ENCODE measurements around the gene SMCHD1. TPM values are rescaled to one million over a fixed set of nuclear protein-coding genes. Genes with fewer than 3 reads are reported as not detected.

SMCHD1 gene
- polyA plus RNA-seq = 10 to 100 TPM; 11.2 to 37.7 (median 14.3) TPM
- long read RNA-seq, donor 1 = 0 reads
- long read RNA-seq, donor 2, partial matches to known transcripts = 6 of 6 reads
- long read RNA-seq, donor 2, other reads (novel, unspliced or antisense) = 0 of 6 reads
- long read RNA-seq, donor 3, partial matches to known transcripts = 26 of 29 reads
- long read RNA-seq, donor 3, other reads (novel, unspliced or antisense) = 0 of 29 reads
- long read RNA-seq, donor 4 = 0 reads
- long read RNA-seq, donor 5 = 0 reads
- long read RNA-seq, donor 6 = 0 reads
- long read RNA-seq, donor 7, partial matches to known transcripts = 21 of 22 reads
- long read RNA-seq, donor 7, other reads (novel, unspliced or antisense) = 0 of 22 reads
- long read RNA-seq, donor 8 = 0 reads
- long read RNA-seq, donor 9 = 0 reads
- long read RNA-seq, donor 10, partial matches to known transcripts = 18 of 18 reads
- long read RNA-seq, donor 10, other reads (novel, unspliced or antisense) = 0 of 18 reads

GRCh38 chr18:2655178-2655953 is at the start of gene SMCHD1:
Gene SMCHD1 (plus strand): TSS chr18:2655726. CDS start chr18:2656076, 350 bp downstream.
- WGBS, 3 donors = 0 to 1% (median 1%) methylated on average over 48 to 100 of the region's 100 CpGs
- DNase-seq = peak; percentile 83 to 93
- Histone ChIP-seq H3K27me3 (ENCODE audit: control insufficient read depth in 3 of 3, insufficient read depth in 3 of 3, low read length in 3 of 3) (no peaks in the 10 kb centered on the region), H3K9me3 (ENCODE audit: control insufficient read depth in 2 of 2, insufficient read depth in 1 of 2, low read depth in 1 of 2, low read length in 1 of 2) (no peaks in the 10 kb centered on the region), H3K27ac (ENCODE audit: low read depth in 1 of 3, low read length in 2 of 3) (peak within 1 kb of the TSS; percentile 91 to 100 (median 95)), H3K36me3 (ENCODE audit: control insufficient read depth in 3 of 3, insufficient read depth in 2 of 3, low read depth in 1 of 3, low read length in 3 of 3) (no peaks in the 10 kb centered on the region), H3K4me1 (ENCODE audit: control insufficient read depth in 3 of 3, insufficient read depth in 2 of 3, low read depth in 1 of 3, low read length in 2 of 3) (peaks cover 0 to 18% (median 4%) of the 10 kb centered on the region in 3 donors), H3K4me3 (ENCODE audit: low read depth in 1 of 3, low read length in 3 of 3) (peak within 1 kb of the TSS; percentile 83 to 100 (median 98))
- no peak for FAIRE-seq

DNA sequence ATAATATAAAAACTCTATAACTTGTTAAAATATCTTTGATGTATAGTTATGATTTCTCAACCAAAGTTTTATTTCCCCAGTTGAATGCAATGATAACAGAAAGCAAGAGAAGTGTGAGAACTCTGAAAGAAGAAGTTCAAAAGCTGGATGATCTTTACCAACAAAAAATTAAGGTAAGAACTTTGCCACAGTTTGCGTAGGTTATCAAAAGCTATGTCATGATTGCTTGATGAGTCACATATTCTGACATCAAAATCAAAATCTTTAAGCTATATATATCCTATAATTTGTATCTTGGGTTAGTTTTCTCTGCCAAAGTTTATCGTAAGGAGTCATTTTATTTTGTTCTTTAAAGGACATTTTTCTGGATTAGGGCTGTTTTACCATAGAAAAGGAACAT is 49.2 kb upstream of the SMCHD1 start:
- FAIRE-seq (no peak), DNase-seq (peak; percentile 9 to 32)
- H3K36me3 ChIP-seq (ENCODE audit: control insufficient read depth in 3 of 3, insufficient read depth in 2 of 3, low read depth in 1 of 3, low read length in 3 of 3) = no peaks in the 10 kb centered on the region
- H3K27ac ChIP-seq (ENCODE audit: low read depth in 1 of 3, low read length in 2 of 3) = peak overlapping the region in 1 of 3 donors; percentile 38
- peaks cover 0 to 6% (median 3%) of the 10 kb centered on the region in 3 donors for H3K4me1 ChIP-seq (ENCODE audit: control insufficient read depth in 3 of 3, insufficient read depth in 2 of 3, low read depth in 1 of 3, low read length in 2 of 3)
- no peak overlapping the region for H3K4me3 ChIP-seq (ENCODE audit: low read depth in 1 of 3, low read length in 3 of 3)
- 26 to 60% (median 42%) methylated on average over 2 of the region's 2 CpGs for WGBS, 3 donors
- no peaks in the 10 kb centered on the region for H3K27me3 ChIP-seq (ENCODE audit: control insufficient read depth in 3 of 3, insufficient read depth in 3 of 3, low read length in 3 of 3)
- no peaks in the 10 kb centered on the region for H3K9me3 ChIP-seq (ENCODE audit: control insufficient read depth in 2 of 2, insufficient read depth in 1 of 2, low read depth in 1 of 2, low read length in 1 of 2)

- DNase-seq (no peak), FAIRE-seq (no peak)
- H3K36me3 ChIP-seq (ENCODE audit: control insufficient read depth in 3 of 3, insufficient read depth in 2 of 3, low read depth in 1 of 3, low read length in 3 of 3) = no peaks in the 10 kb centered on the region
- peaks cover 0 to 6% (median 3%) of the 10 kb centered on the region in 3 donors for H3K4me1 ChIP-seq (ENCODE audit: control insufficient read depth in 3 of 3, insufficient read depth in 2 of 3, low read depth in 1 of 3, low read length in 2 of 3)
- no peak overlapping the region for H3K27ac ChIP-seq (ENCODE audit: low read depth in 1 of 3, low read length in 2 of 3)
- no peaks in the 10 kb centered on the region for H3K27me3 ChIP-seq (ENCODE audit: control insufficient read depth in 3 of 3, insufficient read depth in 3 of 3, low read length in 3 of 3)
- H3K9me3 ChIP-seq (ENCODE audit: control insufficient read depth in 2 of 2, insufficient read depth in 1 of 2, low read depth in 1 of 2, low read length in 1 of 2) = no peaks in the 10 kb centered on the region
- H3K4me3 ChIP-seq (ENCODE audit: low read depth in 1 of 3, low read length in 3 of 3) = no peak overlapping the region
- 91 to 94% (median 92%) methylated on average over 2 of the region's 2 CpGs for WGBS, 3 donors
Measured at GRCh38 chr18:2609604-2610003, 45.9 kb upstream of the SMCHD1 start.

DNA sequence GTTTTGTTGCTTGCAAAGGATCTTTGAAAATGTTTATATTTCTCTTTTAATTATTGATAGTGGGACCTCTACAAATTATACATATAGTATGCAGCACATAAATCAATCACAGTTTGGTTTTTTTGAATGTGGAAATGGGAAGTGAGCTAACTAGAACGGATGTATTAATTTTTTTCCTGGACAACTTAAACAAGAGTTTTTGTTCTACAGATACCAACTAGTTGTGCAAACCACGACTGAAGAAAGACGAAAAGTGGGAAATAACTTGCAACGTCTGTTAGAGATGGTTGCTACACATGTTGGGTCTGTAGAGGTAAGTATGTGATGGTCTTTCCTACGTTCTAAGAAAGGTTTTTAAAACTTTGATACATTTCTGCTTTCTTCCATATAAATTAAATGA is 45.0 kb upstream of the SMCHD1 start:
- peaks cover 0 to 4% (median 0%) of the 10 kb centered on the region in 3 donors for H3K36me3 ChIP-seq (ENCODE audit: control insufficient read depth in 3 of 3, insufficient read depth in 2 of 3, low read depth in 1 of 3, low read length in 3 of 3)
- H3K27ac ChIP-seq (ENCODE audit: low read depth in 1 of 3, low read length in 2 of 3) = no peak overlapping the region
- 86 to 93% (median 90%) methylated on average over 5 of the region's 5 CpGs for whole genome bisulfite sequencing, 3 donors
- peaks cover 0 to 1% of the 10 kb centered on the region in 2 donors for H3K9me3 ChIP-seq (ENCODE audit: control insufficient read depth in 2 of 2, insufficient read depth in 1 of 2, low read depth in 1 of 2, low read length in 1 of 2)
- FAIRE-seq (no peak), DNase-seq (no peak)
- no peaks in the 10 kb centered on the region for H3K27me3 ChIP-seq (ENCODE audit: control insufficient read depth in 3 of 3, insufficient read depth in 3 of 3, low read length in 3 of 3)
- H3K4me1 ChIP-seq (ENCODE audit: control insufficient read depth in 3 of 3, insufficient read depth in 2 of 3, low read depth in 1 of 3, low read length in 2 of 3) = peaks cover 0 to 3% (median 0%) of the 10 kb centered on the region in 3 donors
- no peak overlapping the region for H3K4me3 ChIP-seq (ENCODE audit: low read depth in 1 of 3, low read length in 3 of 3)

- DNase-seq (no peak), FAIRE-seq (no peak)
- WGBS, 3 donors = 82 to 87% (median 82%) methylated on average over 1 of the region's 1 CpG
- no peaks in the 10 kb centered on the region for H3K4me1 ChIP-seq (ENCODE audit: control insufficient read depth in 3 of 3, insufficient read depth in 2 of 3, low read depth in 1 of 3, low read length in 2 of 3)
- peaks cover 0 to 6% (median 0%) of the 10 kb centered on the region in 3 donors for H3K36me3 ChIP-seq (ENCODE audit: control insufficient read depth in 3 of 3, insufficient read depth in 2 of 3, low read depth in 1 of 3, low read length in 3 of 3)
- H3K9me3 ChIP-seq (ENCODE audit: control insufficient read depth in 2 of 2, insufficient read depth in 1 of 2, low read depth in 1 of 2, low read length in 1 of 2) = peaks cover 0 to 1% of the 10 kb centered on the region in 2 donors
- H3K27me3 ChIP-seq (ENCODE audit: control insufficient read depth in 3 of 3, insufficient read depth in 3 of 3, low read length in 3 of 3) = no peaks in the 10 kb centered on the region
- H3K4me3 ChIP-seq (ENCODE audit: low read depth in 1 of 3, low read length in 3 of 3) = no peak overlapping the region
- no peak overlapping the region for H3K27ac ChIP-seq (ENCODE audit: low read depth in 1 of 3, low read length in 2 of 3)
Measured at GRCh38 chr18:2612996-2613395, 42.5 kb upstream of the SMCHD1 start.

GRCh38 chr18:2617401-2617998 is 38.0 kb upstream of the SMCHD1 start:
- Histone ChIP-seq H3K9me3 (ENCODE audit: control insufficient read depth in 2 of 2, insufficient read depth in 1 of 2, low read depth in 1 of 2, low read length in 1 of 2) (peaks cover 0 to 1% of the 10 kb centered on the region in 2 donors), H3K4me1 (ENCODE audit: control insufficient read depth in 3 of 3, insufficient read depth in 2 of 3, low read depth in 1 of 3, low read length in 2 of 3) (no peaks in the 10 kb centered on the region), H3K27me3 (ENCODE audit: control insufficient read depth in 3 of 3, insufficient read depth in 3 of 3, low read length in 3 of 3) (no peaks in the 10 kb centered on the region), H3K4me3 (ENCODE audit: low read depth in 1 of 3, low read length in 3 of 3) (no peak overlapping the region), H3K36me3 (ENCODE audit: control insufficient read depth in 3 of 3, insufficient read depth in 2 of 3, low read depth in 1 of 3, low read length in 3 of 3) (peaks cover 0 to 6% (median 0%) of the 10 kb centered on the region in 3 donors), H3K27ac (ENCODE audit: low read depth in 1 of 3, low read length in 2 of 3) (no peak overlapping the region)
- 80 to 83% (median 81%) methylated on average over 4 of the region's 4 CpGs for WGBS, 3 donors
- DNase-seq (no peak), FAIRE-seq (no peak)

DNA sequence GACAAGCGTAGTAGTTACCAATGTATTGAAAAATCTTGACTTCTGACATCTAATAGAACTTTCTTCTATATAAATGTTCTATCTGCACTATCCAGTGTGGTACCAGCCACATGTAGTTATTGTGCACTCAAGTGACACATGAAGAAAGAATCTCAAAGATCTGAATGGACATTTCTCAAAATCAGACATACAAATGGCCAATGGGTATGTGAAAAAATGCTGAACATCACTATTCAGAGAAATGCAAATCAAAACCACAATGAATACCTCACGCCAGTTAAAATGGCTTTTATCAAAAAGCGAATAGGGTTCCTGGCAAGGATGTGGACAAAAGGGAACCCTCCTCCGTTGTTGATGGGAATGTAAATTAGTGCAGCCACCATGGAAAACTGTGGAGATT is 37.5 kb upstream of the SMCHD1 start:
- 93 to 98% (median 96%) methylated on average over 4 of the region's 4 CpGs for WGBS, 3 donors
- no peak overlapping the region for H3K27ac ChIP-seq (ENCODE audit: low read depth in 1 of 3, low read length in 2 of 3)
- no peaks in the 10 kb centered on the region for H3K27me3 ChIP-seq (ENCODE audit: control insufficient read depth in 3 of 3, insufficient read depth in 3 of 3, low read length in 3 of 3)
- no peaks in the 10 kb centered on the region for H3K4me1 ChIP-seq (ENCODE audit: control insufficient read depth in 3 of 3, insufficient read depth in 2 of 3, low read depth in 1 of 3, low read length in 2 of 3)
- H3K36me3 ChIP-seq (ENCODE audit: control insufficient read depth in 3 of 3, insufficient read depth in 2 of 3, low read depth in 1 of 3, low read length in 3 of 3) = peaks cover 0 to 6% (median 0%) of the 10 kb centered on the region in 3 donors
- no peak overlapping the region for H3K4me3 ChIP-seq (ENCODE audit: low read depth in 1 of 3, low read length in 3 of 3)
- DNase-seq (no peak), FAIRE-seq (no peak)
- H3K9me3 ChIP-seq (ENCODE audit: control insufficient read depth in 2 of 2, insufficient read depth in 1 of 2, low read depth in 1 of 2, low read length in 1 of 2) = peaks cover 0 to 1% of the 10 kb centered on the region in 2 donors

- peak overlapping the region in 1 of 3 donors; percentile 52 for H3K27ac ChIP-seq (ENCODE audit: low read depth in 1 of 3, low read length in 2 of 3)
- WGBS, 3 donors = 30 to 63% (median 39%) methylated on average over 5 of the region's 5 CpGs
Measured at GRCh38 chr18:2625217-2625616, 30.3 kb upstream of the SMCHD1 start.

More at GRCh38 chr18:2625217-2625616, 30.3 kb upstream of the SMCHD1 start:
- peak; percentile 34 to 72 for DNase-seq
- Histone ChIP-seq H3K4me1 (ENCODE audit: control insufficient read depth in 3 of 3, insufficient read depth in 2 of 3, low read depth in 1 of 3, low read length in 2 of 3) (peaks cover 0 to 14% (median 0%) of the 10 kb centered on the region in 3 donors), H3K27me3 (ENCODE audit: control insufficient read depth in 3 of 3, insufficient read depth in 3 of 3, low read length in 3 of 3) (no peaks in the 10 kb centered on the region), H3K9me3 (ENCODE audit: control insufficient read depth in 2 of 2, insufficient read depth in 1 of 2, low read depth in 1 of 2, low read length in 1 of 2) (no peaks in the 10 kb centered on the region), H3K4me3 (ENCODE audit: low read depth in 1 of 3, low read length in 3 of 3) (no peak overlapping the region), H3K36me3 (ENCODE audit: control insufficient read depth in 3 of 3, insufficient read depth in 2 of 3, low read depth in 1 of 3, low read length in 3 of 3) (no peaks in the 10 kb centered on the region)
- FAIRE-seq = no peak
